NCI-H446 (cell line): ENCODE data around the gene COL27A1.
"Not testable (repeated sequence)": the region's sequence is repeated elsewhere in the genome, so short reads cannot be mapped to it uniquely, and the experiment has no call there.

Source experiments
- DNase-seq, 2 experiments: peaks; one replicate each; lab custom pipeline; 2025; lab: John Stamatoyannopoulos, UW

The COL27A1 gene

GRCh38 chr9:114184071-114184470, 28.7 kb downstream of the COL27A1 start:
- DNase-seq = no peak

DNA sequence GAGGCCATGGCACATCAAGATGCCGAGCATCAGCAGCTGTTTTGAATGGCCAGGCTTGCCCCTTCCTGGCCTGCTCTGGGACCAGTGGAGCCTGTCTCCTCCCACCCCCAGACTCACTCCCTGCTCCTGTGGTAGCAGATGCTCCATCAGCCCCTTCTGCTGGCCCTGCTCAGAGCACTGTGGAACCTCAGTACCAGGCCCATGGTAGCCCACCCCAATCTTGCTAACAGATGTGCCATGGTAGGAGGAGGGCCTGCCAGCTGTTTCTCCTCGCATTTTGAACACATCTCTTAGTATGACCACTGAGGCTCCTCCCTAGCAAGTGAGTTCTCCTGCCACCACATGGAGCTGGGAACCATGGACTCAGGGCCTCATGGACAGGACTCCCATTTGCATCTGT, 29.5 kb downstream of the COL27A1 start:
- no peak for DNase-seq

DNA sequence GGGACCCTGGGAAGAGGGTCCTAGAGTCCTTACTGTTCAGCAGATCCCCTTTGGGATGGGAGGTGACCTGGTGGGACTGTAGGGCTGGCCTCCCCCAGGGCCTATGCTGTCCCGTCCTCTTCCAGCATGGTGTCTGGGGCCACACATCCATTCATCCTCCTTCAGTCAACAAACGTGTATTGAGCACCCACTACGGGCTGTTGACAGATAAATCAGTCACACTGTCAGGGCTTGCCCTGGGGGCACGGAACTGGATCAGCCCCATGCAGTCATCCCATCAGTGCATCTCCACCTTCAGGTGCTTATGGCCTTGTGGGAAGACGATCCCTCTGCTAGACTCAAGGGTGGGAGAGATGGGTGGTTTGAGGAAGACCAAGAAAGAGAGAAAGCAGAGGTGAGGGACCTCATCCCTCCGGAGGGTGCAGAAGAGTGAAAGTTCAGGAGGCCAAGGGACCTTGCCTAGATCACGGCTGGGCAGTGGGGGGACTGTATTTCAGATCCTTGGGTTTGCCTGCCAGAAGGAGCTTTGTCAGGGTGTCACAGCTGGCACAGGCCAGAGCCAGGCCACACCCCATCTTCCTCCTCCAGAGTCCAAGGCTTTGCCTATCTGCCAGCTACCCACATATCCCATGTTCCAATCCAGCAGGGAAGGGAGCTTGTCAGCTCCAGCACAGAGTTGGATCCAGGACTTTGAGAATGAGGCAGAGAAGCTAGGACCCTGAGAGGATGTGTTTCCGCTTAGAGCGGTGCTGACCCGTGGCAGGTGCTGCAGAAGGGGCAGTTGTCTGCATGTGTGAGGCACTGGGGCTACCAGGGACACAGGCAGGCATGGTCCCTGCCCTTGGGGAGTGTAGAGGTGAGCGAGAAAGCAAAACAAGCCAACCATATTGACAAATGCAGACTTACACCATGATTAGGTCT, 30.5 kb downstream of the COL27A1 start:
- DNase-seq = no peak

GRCh38 chr9:114186605-114187289, 31.4 kb downstream of the COL27A1 start:
- DNase-seq = no peak

GRCh38 chr9:114187827-114188226, 32.5 kb downstream of the COL27A1 start:
- peak in 1 of 2 experiments; percentile 49 for DNase-seq

GRCh38 chr9:114189823-114190562, 34.7 kb downstream of the COL27A1 start:
- DNase-seq = no peak

DNA sequence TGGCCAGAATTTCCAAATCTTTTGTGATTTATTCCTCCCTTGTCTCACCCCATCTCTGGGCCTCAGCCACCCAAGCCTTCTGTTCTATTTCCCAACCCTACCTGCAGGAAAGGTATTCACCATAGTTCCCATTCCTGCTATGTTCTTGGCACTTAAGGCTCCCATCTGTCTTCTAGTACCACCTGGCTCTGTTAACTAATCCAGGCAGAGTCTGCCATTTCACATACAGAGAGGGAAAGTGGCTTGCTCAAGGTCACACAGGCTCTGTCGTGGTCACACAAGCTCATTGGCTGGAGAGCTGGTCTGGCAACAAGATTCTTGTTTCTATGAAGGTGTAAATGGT, 35.2 kb downstream of the COL27A1 start:
- DNase-seq = no peak

- not testable (repeated sequence) for DNase-seq
Observed at GRCh38 chr9:114191402-114191801, 36.1 kb downstream of the COL27A1 start.

DNA sequence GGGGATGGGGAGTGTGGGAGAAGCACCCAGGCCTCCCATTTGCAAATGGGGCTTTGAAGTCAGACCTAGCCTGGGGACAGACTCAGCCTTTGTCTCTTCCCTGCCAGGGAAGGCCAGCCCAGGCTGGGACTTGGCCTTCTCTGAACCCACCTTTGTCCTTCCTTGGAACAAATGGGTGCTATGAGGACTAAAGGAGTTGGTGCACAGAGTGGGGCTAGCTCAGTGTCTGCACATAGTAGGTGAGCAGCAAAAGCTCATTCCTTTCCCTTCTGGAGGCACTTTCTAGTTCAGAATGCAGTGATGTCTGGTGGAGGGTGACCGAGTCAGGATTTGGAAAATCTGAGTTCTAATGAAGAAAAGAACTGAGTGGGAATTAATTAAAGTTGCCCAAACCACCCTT, 37.2 kb downstream of the COL27A1 start:
- no peak for DNase-seq

DNA sequence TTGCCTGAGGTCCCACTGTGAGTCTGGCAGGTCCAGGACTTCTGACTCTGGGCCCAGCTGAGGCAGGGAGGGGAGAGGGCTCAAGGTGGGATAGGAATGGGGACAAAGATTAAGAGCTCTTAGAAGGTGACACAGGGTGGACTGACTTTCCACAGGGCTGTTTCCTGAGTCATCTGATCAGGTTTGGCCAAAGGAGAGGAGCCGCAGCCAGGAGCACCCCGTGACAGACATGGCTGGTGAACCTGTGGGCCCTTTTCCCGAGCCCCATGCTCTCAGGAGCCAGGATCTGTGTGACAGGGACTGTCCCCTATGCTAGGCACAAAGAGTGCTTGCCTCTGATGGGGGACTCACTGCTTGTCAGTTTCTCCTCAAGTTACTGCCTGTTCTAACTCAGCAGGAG, 37.8 kb downstream of the COL27A1 start:
- no peak for DNase-seq

DNA sequence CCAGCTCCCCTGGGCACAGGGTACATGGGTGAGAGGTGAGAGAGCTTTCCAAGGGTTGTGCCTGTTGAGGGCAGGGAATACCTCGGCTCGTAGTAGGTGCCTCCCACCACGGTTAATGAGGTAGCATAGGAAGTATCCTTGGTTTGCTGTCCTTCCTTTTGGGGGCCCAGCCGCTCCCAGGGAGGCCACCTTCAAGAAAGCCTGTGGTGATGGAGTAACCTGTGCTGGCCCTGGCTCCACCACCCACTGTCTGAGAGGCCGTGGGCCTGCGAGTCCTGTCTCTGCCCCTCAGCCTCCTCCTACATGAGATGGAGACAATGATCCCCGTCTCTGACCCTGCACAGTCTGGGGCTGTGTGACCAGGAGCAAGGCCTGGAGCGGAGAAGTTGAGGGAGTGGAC, 40.8 kb downstream of the COL27A1 start:
- no peak for DNase-seq

DNA sequence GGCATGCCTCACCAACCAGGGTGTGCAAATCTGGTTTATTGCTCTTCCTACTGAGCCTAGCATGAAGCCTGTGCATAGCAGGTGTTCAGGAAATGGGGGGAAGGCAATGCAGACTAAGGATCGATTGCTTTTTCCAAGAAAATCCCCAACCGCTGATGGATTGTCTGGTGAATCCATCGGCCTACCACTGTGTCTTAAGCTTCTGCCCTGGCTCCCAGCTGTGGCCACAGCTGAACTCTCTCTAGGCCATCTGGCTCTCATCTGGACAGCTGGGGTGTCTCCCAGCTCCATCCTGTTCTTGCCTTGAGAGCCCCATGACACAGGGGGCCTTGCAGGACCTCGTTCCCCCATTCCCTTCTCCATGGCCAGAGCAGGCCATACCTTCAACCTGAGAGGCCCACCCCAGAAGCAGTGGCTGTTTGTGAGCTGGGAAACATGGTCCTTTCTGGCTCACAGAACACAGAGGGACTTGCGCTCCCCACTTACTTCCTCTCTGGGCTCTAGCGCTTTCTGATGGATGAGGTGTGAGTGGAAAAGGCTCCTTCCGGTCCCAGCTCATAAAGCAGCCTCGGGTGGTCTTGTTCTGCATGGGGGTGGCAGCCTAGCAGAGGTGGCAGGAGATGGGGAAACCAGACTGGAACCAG, 41.8 kb downstream of the COL27A1 start:
- no peak for DNase-seq

DNA sequence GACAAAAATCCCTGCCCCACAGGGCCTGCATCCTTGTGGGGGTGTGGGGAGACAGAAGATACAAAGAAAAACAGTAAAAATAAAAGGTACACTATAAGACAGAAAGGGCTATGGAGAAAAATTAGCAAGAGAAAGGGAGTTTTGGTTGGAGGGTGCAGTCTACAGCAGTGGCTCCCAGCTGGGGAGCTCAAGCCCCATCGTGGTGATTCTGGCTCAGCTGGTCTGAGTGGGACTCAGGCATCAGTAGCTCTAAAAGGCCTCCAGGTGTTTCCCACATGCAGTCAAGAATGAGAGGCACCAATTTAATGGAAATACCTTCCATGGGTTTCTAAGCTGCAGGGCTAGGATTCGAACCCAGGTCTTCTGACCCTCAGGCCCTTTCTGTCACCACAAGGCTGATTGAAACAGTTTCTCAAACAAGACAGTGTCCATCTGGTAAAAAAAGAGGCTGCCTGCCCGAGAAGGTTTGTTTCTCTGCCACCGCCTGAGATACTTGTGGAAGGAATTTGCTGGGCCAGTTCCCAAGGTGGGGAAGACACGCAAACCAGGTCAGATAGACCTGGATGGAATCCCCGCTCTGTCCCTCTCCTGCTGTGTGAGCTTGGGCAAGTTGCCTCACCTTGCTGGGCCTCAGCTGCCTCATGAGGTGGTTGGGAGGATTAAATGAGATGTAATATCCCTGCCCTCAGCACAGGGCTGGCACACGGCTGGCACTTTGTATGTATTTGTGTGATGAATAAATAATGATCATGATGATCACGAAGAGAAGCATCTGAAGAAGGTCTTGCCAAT, 43.1 kb downstream of the COL27A1 start:
- no peak for DNase-seq

DNA sequence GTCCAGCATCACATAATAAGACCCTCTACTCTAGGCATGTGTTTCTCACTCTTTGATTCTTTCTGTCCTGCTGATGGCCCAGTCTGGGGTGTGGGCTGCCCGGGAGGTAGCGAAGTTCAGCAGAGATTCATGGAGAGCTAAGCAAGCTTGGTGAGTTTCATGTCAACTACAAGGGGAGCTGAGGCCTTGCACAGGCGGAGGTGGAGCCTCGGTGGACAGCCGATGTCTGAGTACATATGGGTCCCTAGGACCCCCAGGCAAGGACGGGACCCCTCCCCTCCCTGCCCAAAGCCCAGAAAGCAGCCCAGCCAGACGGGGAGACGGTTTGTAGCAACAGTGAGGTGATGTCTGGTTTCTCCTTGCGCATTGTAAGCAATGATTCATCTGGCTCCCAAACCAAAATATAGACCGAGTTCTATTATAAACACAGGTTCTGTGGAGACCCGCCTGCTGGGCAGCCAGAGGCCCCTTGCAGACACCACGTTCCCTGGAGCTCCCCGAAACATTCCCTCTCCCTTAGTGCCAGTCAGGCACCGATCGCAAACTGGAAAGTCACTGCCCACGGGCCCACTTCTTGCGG, 45.5 kb downstream of the COL27A1 start:
- no peak for DNase-seq

DNA sequence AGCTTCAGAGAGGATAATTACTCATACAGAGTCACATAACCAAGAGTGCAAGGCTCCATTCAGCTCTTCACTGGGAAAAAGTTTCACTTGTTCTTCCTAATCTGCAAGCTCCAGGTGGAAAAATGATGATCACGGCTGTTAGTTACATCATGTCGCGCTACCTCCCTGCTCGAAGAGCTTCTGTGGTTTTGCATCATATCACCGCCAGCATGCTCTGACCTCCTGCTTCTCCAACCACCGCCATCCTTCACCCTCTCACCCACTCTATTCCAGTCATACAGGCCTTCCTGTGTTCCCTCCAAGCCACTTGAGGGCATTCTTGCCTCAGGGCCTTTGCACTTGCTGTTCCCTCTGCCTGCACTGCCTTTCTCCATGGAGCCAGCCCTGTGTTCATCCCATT, 47.1 kb downstream of the COL27A1 start:
- no peak for DNase-seq

DNA sequence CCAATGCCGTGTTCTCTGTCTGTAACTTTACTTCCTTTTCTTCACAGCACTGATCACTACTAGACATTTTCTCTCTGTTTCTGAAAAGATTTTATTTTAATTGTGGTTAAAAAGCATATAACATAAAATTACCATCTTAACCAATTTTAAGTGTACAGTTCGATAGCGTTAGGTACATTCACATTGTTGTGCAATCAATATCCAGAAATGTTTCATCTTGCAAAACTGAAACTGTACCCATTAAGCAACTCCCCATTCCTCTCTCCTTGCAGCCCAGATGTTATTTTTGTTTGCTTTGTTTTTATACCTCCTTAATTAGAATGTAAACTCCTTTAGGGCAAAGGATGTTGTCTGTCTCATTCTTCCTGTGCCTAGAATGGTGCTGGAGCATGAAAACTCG, 47.5 kb downstream of the COL27A1 start:
- no peak for DNase-seq

DNA sequence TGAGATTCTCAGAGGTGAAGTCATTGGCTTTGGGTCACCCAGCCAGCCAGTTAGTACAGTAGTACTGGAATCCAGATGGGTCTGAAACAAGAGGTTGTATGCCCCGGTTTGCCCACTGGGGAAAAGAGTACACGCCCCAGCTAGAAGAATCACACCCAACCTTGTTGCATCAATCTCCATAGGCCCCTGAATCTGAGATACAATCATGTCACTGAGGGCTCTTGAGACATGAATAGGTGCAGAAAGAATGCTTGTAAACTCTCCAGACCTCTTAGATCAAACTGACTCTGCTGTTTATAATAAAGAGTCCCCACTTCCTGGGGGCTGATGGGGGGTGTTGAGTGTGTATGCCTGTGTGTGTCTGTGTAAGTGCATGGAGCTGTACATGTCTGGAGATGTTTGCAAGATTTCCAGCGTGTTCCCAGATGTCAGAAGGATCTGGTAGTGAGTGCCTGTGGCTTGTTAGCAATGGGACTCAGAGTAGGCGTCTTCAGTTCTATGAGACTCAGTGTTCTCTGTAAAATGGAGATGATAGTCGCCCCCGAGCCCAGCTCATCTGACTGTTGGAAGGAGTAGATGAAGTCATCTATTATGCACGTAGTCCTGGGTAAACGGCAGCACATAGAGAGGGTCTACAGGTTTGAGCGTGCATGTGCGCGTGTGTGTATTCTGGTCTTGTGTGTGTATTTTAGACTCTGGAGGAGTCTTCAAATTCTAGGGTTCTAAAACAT, 48.2 kb downstream of the COL27A1 start:
- DNase-seq = no peak

- no peak for DNase-seq
Observed at GRCh38 chr9:114204265-114204664, 48.9 kb downstream of the COL27A1 start.

- DNase-seq = peak in 1 of 2 experiments; percentile 35
Observed at GRCh38 chr9:114205171-114206015, 50.1 kb downstream of the COL27A1 start.
